HCT116 (cell line): Measurements from ENCODE around the gene PGPEP1. TPM values are rescaled to one million over a fixed set of nuclear protein-coding genes. Genes with fewer than 3 reads are reported as not detected.

Experiments used
- ATAC-seq: fragments of 200-7000 bp; cut with Tn5 transposase; 2 replicates; pipeline ENCODE4 v1.9.1; 2020; ENCODE audit warnings: mild to moderate bottlenecking, moderate library complexity
- BruUV-seq: library from RNA; stranded (reverse); fragments of 400-500 nt; replicated peaks from 2 replicates; lab custom pipeline; 2021; lab: Mats Ljungman, UMichigan
- CTCF ChIA-PET: fragments of 300-600 bp; sonication (Branson Sonifier 250); formaldehyde crosslinking; loops from one replicate; lab custom pipeline; 2021; ENCODE audit warnings: antibody characterized with exemption; lab: Charles Lee
- POLR2A ChIA-PET: fragments of 300-600, 350-600 bp; sonication (Branson Sonifier 250); formaldehyde crosslinking; loops from one replicate; lab custom pipeline; 2021; ENCODE audit warnings: antibody characterized with exemption; lab: Charles Lee
- RAD21 ChIA-PET, 2 experiments: fragments of 300-600 bp; sonication (Branson Sonifier 250); formaldehyde crosslinking; loops; one replicate each; lab custom pipeline; 2023; ENCODE audit warnings: low total read pairs in 2 of 2; ENCODE audit not compliant: uncharacterized antibody in 2 of 2, unreplicated experiment in 2 of 2, low non-redundant PET in 1 of 2; lab: Charles Lee
- DNase-seq: peaks from one replicate; pipeline ENCODE4 v3.0.0-alpha.2; 2010; ENCODE audit warnings: low read depth, low spot score
- H2AFZ ChIP-seq: fragments of 200-600 bp; shearing (Covaris generic), sonication (generic); 2 replicates; pipeline ENCODE4 v1.6.1; 2017; ENCODE audit warnings: low read depth, mixed run types, mixed read lengths, antibody characterized with exemption, low read length; ENCODE audit not compliant: poor library complexity, severe bottlenecking
- H3K27ac ChIP-seq: 2 replicates; pipeline ENCODE4 v1.5.1; 2012; ENCODE audit warnings: low read depth, low read length
- H3K27me3 ChIP-seq: fragments of 200-600 bp; sonication (generic); 2 replicates; pipeline ENCODE4 v1.6.1; 2016; ENCODE audit warnings: mixed run types, low read length, mixed read lengths; ENCODE audit not compliant: insufficient read depth
- H3K36me3 ChIP-seq, 2 experiments: fragments of 200-500 bp in 1 of 2; fragments of 200-600 bp in 1 of 2; sonication (Bioruptor generic) in 1 of 2; sonication (generic) in 1 of 2; 2 replicates each; pipeline versions ENCODE4 v1.5.1 to v1.6.1; 2014 to 2016; ENCODE audit warnings: low read length in 2 of 2, inconsistent platforms in 1 of 2, mixed read lengths in 1 of 2, mixed run types in 1 of 2; ENCODE audit not compliant: insufficient read depth in 2 of 2, control insufficient read depth in 1 of 2
- H3K4me1 ChIP-seq, 2 experiments: fragments of 200-600 bp in 1 of 2; sonication (generic) in 1 of 2; 2 replicates each; pipeline versions ENCODE4 v1.5.1 to v1.6.1; 2012 to 2017; ENCODE audit warnings: low read length in 2 of 2, inconsistent platforms in 1 of 2, mild to moderate bottlenecking in 1 of 2, mixed read lengths in 1 of 2, mixed run types in 1 of 2, moderate library complexity in 1 of 2; ENCODE audit not compliant: insufficient read depth in 2 of 2, control insufficient read depth in 1 of 2
- H3K4me2 ChIP-seq: fragments of 200-600 bp; sonication (generic); 2 replicates; pipeline ENCODE4 v1.6.1; 2017; ENCODE audit warnings: mixed run types, low read length, mixed read lengths
- H3K4me3 ChIP-seq, 2 experiments: fragments of 200-600 bp in 1 of 2; sonication (generic) in 1 of 2; replicated peaks in 1 of 2; 2 replicates each; pipeline ENCODE4 v1.5.1; 2011 to 2016; ENCODE audit warnings: low read length in 2 of 2, control low read depth in 1 of 2, low read depth in 1 of 2, mild to moderate bottlenecking in 1 of 2, mixed read lengths in 1 of 2, mixed run types in 1 of 2
- H3K79me2 ChIP-seq: fragments of 200-600 bp; sonication (generic); 2 replicates; pipeline ENCODE4 v1.6.1; 2017; ENCODE audit warnings: mild to moderate bottlenecking, mixed run types, low read length, moderate library complexity, mixed read lengths; ENCODE audit not compliant: insufficient read depth
- H3K9ac ChIP-seq: fragments of 200-600 bp; sonication (generic); 2 replicates; pipeline ENCODE4 v1.6.1; 2016; ENCODE audit warnings: low read length, mixed read lengths
- H3K9me2 ChIP-seq: fragments of 200-600 bp; sonication (generic), shearing (Covaris generic); 2 replicates; pipeline ENCODE4 v1.6.1; 2017; ENCODE audit warnings: mixed run types, mild to moderate bottlenecking, moderate library complexity; ENCODE audit not compliant: insufficient read depth
- H3K9me3 ChIP-seq, 2 experiments: fragments of 200-500 bp in 1 of 2; fragments of 200-600 bp in 1 of 2; sonication (Bioruptor generic) in 1 of 2; sonication (generic) in 1 of 2; 2 replicates each; pipeline ENCODE4 v1.6.1; 2014 to 2017; ENCODE audit warnings: low read length in 2 of 2, mixed read lengths in 2 of 2, inconsistent platforms in 1 of 2, low read depth in 1 of 2, mild to moderate bottlenecking in 1 of 2, mixed run types in 1 of 2, moderate library complexity in 1 of 2; ENCODE audit not compliant: control insufficient read depth in 1 of 2, insufficient read depth in 1 of 2
- H4K20me1 ChIP-seq: fragments of 200-600 bp; sonication (generic), shearing (Covaris generic); 2 replicates; pipeline ENCODE4 v1.6.1; 2017; ENCODE audit warnings: mixed run types, mild to moderate bottlenecking, moderate library complexity; ENCODE audit not compliant: insufficient read depth
- CBX3 ChIP-seq: IDR thresholded peaks from 2 replicates; pipeline ENCODE4 v1.6.1; 2012; ENCODE audit warnings: low read depth
- CEBPB ChIP-seq: IDR thresholded peaks from 2 replicates; pipeline ENCODE4 v1.6.1; 2012; ENCODE audit warnings: low read depth
- EZH2 ChIP-seq: fragments of 200-600 bp; sonication (generic); IDR thresholded peaks from 2 replicates; pipeline ENCODE4 v1.6.1; 2017; ENCODE audit warnings: antibody characterized with exemption, mixed run types
- EZH2phosphoT487 ChIP-seq: fragments of 200-600 bp; IDR thresholded peaks from 2 replicates; pipeline ENCODE4 v1.6.1; 2018; ENCODE audit warnings: antibody characterized with exemption, borderline replicate concordance
- FOSL1 ChIP-seq: IDR thresholded peaks from 2 replicates; pipeline ENCODE4 v1.6.1; 2012; ENCODE audit warnings: low read depth
- POLR2A ChIP-seq: IDR thresholded peaks from 2 replicates; pipeline ENCODE4 v1.7.0; 2011; ENCODE audit warnings: borderline replicate concordance; ENCODE audit not compliant: insufficient read depth, insufficient read length; ENCODE audit errors: extremely low read depth
- POLR2AphosphoS5 ChIP-seq: IDR thresholded peaks from 2 replicates; pipeline ENCODE4 v1.6.1; 2011; ENCODE audit warnings: mild to moderate bottlenecking, low read depth, low read length, moderate library complexity
- RAD21 ChIP-seq: IDR thresholded peaks from 2 replicates; pipeline ENCODE4 v1.6.1; 2012; ENCODE audit warnings: low read depth, mild to moderate bottlenecking
- SIN3A ChIP-seq: IDR thresholded peaks from 2 replicates; pipeline ENCODE4 v1.6.1; 2012; ENCODE audit warnings: low read depth
- SP1 ChIP-seq: IDR thresholded peaks from 2 replicates; pipeline ENCODE4 v1.6.1; 2012; ENCODE audit warnings: low read depth
- SRF ChIP-seq: IDR thresholded peaks from 2 replicates; pipeline ENCODE4 v1.6.1; 2012; ENCODE audit warnings: low read depth
- TCF7L2 ChIP-seq: IDR thresholded peaks from 2 replicates; pipeline ENCODE4 v1.7.0; 2011; ENCODE audit warnings: borderline replicate concordance, inconsistent platforms; ENCODE audit not compliant: insufficient read depth, insufficient read length; ENCODE audit errors: extremely low read depth
- YY1 ChIP-seq: IDR thresholded peaks from 2 replicates; pipeline ENCODE4 v1.6.1; 2011; ENCODE audit warnings: low read length, low read depth, moderate library complexity, mild to moderate bottlenecking; ENCODE audit not compliant: insufficient replicate concordance; ENCODE audit errors: extremely low read depth
- ZNF274 ChIP-seq: fragments of 200-500 bp; sonication (Bioruptor generic); IDR thresholded peaks from 2 replicates; pipeline ENCODE4 v1.6.1; 2014; ENCODE audit warnings: mild to moderate bottlenecking, low read depth, low read length, inconsistent platforms
- intact Hi-C: fragments of 100-400 bp; cut with micrococcal nuclease; formaldehyde crosslinking; loops from 2 replicates; pipeline ENCODE4 v1.10.0; 2022
- total RNA-seq: library from RNA; stranded (reverse); gene quantifications from one replicate; pipeline ENCODE4 v1.2.1, GENCODE V29; 2021; ENCODE audit not compliant: unreplicated experiment
- TF ChIP-seq, protein P1 (sequence below): IDR thresholded peaks from 2 replicates; pipeline ENCODE4 v1.6.1; 2012
- TF ChIP-seq, protein P2 (sequence below), 3 experiments: fragments of 200-600 bp in 1 of 3; sonication (generic) in 1 of 3; IDR thresholded peaks in 2 of 3; conservative IDR thresholded peaks in 1 of 3; 2 replicates each; pipeline ENCODE4 v1.5.1; 2012 to 2017; ENCODE audit warnings: low read depth in 2 of 3, low read length in 2 of 3, antibody characterized with exemption in 1 of 3, borderline replicate concordance in 1 of 3, control low read depth in 1 of 3, mild to moderate bottlenecking in 1 of 3, mixed read lengths in 1 of 3, mixed run types in 1 of 3, moderate library complexity in 1 of 3; ENCODE audit not compliant: insufficient read depth in 1 of 3
- TF ChIP-seq, protein P3 (sequence below): IDR thresholded peaks from 2 replicates; pipeline ENCODE4 v1.6.1; 2011; ENCODE audit warnings: mild to moderate bottlenecking, low read length, moderate library complexity; ENCODE audit not compliant: insufficient replicate concordance; ENCODE audit errors: extremely low read depth

Gene PGPEP1
- total RNA-seq, 1 experiment from 2014 or later = 30.9 TPM

DNA sequence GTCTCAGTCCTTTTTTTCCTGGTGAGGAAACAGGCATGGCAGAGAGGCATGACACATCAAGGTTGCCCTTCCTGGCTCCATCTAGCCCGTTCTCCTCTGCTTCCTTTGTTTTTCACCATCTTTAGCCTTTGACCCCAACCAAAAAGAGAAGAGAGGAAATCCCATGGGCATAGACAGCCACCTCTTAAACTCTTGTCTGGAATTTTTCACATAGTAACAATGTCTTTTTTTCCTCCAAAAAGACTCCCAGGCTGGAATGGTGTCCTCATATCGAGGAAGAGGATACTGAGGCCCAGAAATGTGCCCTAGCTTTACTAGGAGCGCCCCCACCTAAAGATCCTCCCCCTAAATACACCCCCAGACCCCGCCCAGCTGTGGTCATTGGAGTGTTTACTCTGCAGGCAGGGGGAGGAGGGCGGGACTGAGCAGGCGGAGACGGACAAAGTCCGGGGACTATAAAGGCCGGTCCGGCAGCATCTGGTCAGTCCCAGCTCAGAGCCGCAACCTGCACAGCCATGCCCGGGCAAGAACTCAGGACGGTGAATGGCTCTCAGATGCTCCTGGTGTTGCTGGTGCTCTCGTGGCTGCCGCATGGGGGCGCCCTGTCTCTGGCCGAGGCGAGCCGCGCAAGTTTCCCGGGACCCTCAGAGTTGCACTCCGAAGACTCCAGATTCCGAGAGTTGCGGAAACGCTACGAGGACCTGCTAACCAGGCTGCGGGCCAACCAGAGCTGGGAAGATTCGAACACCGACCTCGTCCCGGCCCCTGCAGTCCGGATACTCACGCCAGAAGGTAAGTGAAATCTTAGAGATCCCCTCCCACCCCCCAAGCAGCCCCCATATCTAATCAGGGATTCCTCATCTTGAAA is 45.5 kb downstream of the PGPEP1 start, which contains the start of gene GDF15:
Gene GDF15, plus strand, starts transcription at position 484 of the 868 bp plus-strand sequence. Its CDS starts 32 bp downstream, at position 516.
- Histone ChIP-seq H3K27me3 (no peaks in the 10 kb centered on the region), H3K79me2 (peaks cover 16% of the 10 kb centered on the region), H2AFZ (peak within 1 kb of the TSS; percentile 60), H3K4me2 (peak within 1 kb of the TSS; percentile 96), H3K27ac (peak within 1 kb of the TSS; percentile 82), H3K4me3 (peak within 1 kb of the TSS; percentile 71 to 91), H3K4me1 (peaks cover 61 to 86% of the 10 kb centered on the region in 2 experiments), H4K20me1 (no peaks in the 10 kb centered on the region), H3K9ac (peak within 1 kb of the TSS; percentile 71), H3K9me2 (no peaks in the 10 kb centered on the region), H3K9me3 (no peaks in the 10 kb centered on the region), H3K36me3 (peaks cover 0 to 6% of the 10 kb centered on the region in 2 experiments; a peak in 2 of 4 replicates)
- no TSS peak for BruUV-seq
- POLR2A ChIA-PET = interaction anchor here (0.6 to 2.4 kb wide), 27 partner anchors 10 to 1636 kb away, joined by 3 to 32 read pairs (median 6); partner anchors contain the start of genes IQCN, JUND, LRRC25 and LSM4
- RAD21 ChIA-PET = interaction anchor here in 1 of 2 experiments (0.5 kb wide), 1 partner anchor 84 kb away, joined by 3 read pairs; no protein-coding TSS in a partner anchor
- TF ChIP-seq CEBPB = no peak; the same call in 1 of the 2 replicates
- TF ChIP-seq, protein P1, sequence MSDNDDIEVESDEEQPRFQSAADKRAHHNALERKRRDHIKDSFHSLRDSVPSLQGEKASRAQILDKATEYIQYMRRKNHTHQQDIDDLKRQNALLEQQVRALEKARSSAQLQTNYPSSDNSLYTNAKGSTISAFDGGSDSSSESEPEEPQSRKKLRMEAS = peak; percentile 64
- peak; percentile 98 for TF ChIP-seq SIN3A
- TF ChIP-seq SP1 = peak; percentile 65
- TF ChIP-seq CBX3 = peak; percentile 20; the same call in 1 of the 2 replicates
- TF ChIP-seq SRF = no peak
- peak; percentile 57 for TF ChIP-seq RAD21
- TF ChIP-seq POLR2AphosphoS5 = peak; percentile 100
- peak; percentile 20 for TF ChIP-seq TCF7L2
- TF ChIP-seq, protein P2, sequence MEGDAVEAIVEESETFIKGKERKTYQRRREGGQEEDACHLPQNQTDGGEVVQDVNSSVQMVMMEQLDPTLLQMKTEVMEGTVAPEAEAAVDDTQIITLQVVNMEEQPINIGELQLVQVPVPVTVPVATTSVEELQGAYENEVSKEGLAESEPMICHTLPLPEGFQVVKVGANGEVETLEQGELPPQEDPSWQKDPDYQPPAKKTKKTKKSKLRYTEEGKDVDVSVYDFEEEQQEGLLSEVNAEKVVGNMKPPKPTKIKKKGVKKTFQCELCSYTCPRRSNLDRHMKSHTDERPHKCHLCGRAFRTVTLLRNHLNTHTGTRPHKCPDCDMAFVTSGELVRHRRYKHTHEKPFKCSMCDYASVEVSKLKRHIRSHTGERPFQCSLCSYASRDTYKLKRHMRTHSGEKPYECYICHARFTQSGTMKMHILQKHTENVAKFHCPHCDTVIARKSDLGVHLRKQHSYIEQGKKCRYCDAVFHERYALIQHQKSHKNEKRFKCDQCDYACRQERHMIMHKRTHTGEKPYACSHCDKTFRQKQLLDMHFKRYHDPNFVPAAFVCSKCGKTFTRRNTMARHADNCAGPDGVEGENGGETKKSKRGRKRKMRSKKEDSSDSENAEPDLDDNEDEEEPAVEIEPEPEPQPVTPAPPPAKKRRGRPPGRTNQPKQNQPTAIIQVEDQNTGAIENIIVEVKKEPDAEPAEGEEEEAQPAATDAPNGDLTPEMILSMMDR (IDR thresholded peaks at IDR 0.05 in 2 of 3, conservative IDR thresholded peaks at IDR 0.05 in 1 of 3; ENCODE audit: borderline replicate concordance in 1 of 3, insufficient read depth in 1 of 3, low read depth in 2 of 3, low read length in 2 of 3) = peak in 2 of 3 experiments; percentile 87 to 95; a peak in 5 of 6 replicates
- no peak for TF ChIP-seq FOSL1
- no peak for TF ChIP-seq EZH2
- TF ChIP-seq, protein P3, sequence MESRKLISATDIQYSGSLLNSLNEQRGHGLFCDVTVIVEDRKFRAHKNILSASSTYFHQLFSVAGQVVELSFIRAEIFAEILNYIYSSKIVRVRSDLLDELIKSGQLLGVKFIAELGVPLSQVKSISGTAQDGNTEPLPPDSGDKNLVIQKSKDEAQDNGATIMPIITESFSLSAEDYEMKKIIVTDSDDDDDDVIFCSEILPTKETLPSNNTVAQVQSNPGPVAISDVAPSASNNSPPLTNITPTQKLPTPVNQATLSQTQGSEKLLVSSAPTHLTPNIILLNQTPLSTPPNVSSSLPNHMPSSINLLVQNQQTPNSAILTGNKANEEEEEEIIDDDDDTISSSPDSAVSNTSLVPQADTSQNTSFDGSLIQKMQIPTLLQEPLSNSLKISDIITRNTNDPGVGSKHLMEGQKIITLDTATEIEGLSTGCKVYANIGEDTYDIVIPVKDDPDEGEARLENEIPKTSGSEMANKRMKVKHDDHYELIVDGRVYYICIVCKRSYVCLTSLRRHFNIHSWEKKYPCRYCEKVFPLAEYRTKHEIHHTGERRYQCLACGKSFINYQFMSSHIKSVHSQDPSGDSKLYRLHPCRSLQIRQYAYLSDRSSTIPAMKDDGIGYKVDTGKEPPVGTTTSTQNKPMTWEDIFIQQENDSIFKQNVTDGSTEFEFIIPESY = peak; percentile 7
- TF ChIP-seq ZNF274 = no peak
- TF ChIP-seq POLR2A = peak; percentile 98
- peak; percentile 68 for TF ChIP-seq YY1
- no peak for TF ChIP-seq EZH2phosphoT487
- CTCF ChIA-PET = interaction anchor here (0.5 to 1.4 kb wide), 10 partner anchors 11 to 104 kb away, joined by 3 to 5 read pairs (median 3); partner anchors contain the start of genes JUND and SSBP4
- DNase-seq (peak; percentile 90), ATAC-seq (peak; percentile 80)
- intact Hi-C loops = loop anchor here (2.0 kb wide), 1 partner anchor 37 kb away; no protein-coding TSS in a partner anchor
